H1 (cell line): Measurements from ENCODE around the gene BPIFA2. TPM values are rescaled to one million over a fixed set of nuclear protein-coding genes. Genes with fewer than 3 reads are reported as not detected.

Source experiments
- CBX5 ChIP-seq: fragments of 300-800, 300-1000 bp; sonication (generic); IDR thresholded peaks from 2 replicates; pipeline ENCODE4 v1.7.1; 2016; ENCODE audit warnings: antibody characterized with exemption, low read length, low read depth
- EGR1 ChIP-seq: IDR thresholded peaks from 2 replicates; pipeline ENCODE4 v1.6.1; 2011; ENCODE audit warnings: low read depth, low read length, borderline replicate concordance
- KDM5A ChIP-seq: fragments of 200-600 bp; IDR thresholded peaks from 2 replicates; pipeline ENCODE4 v1.7.1; 2012; ENCODE audit warnings: mild to moderate bottlenecking, low read length, inconsistent platforms, mixed read lengths
- MAFK ChIP-seq: IDR thresholded peaks from 2 replicates; pipeline ENCODE4 v1.6.1; 2012; ENCODE audit warnings: low read depth, mild to moderate bottlenecking, improper control_type of control experiment, low read length
- NANOG ChIP-seq: IDR thresholded peaks from 2 replicates; pipeline ENCODE4 v1.6.1; 2011; ENCODE audit warnings: low read length, low read depth, mild to moderate bottlenecking, inconsistent platforms; ENCODE audit not compliant: insufficient read depth, poor library complexity, severe bottlenecking
- RFX5 ChIP-seq: IDR thresholded peaks from 2 replicates; pipeline ENCODE4 v1.6.1; 2011; ENCODE audit warnings: low read depth, low read length, improper control_type of control experiment, borderline replicate concordance
- RNF2 ChIP-seq: fragments of 200-900, 300-1000 bp; sonication (generic); IDR thresholded peaks from 2 replicates; pipeline ENCODE4 v1.7.1; 2016; ENCODE audit warnings: borderline replicate concordance, low read depth, mild to moderate bottlenecking, antibody characterized with exemption, low read length; ENCODE audit not compliant: poor library complexity, severe bottlenecking; ENCODE audit errors: missing control alignments
- RXRA ChIP-seq: IDR thresholded peaks from 2 replicates; pipeline ENCODE4 v1.6.1; 2011; ENCODE audit warnings: low read depth, mild to moderate bottlenecking, low read length, moderate library complexity; ENCODE audit not compliant: insufficient read depth
- SAP30 ChIP-seq: fragments of 300-600 bp; sonication (generic); IDR thresholded peaks from 2 replicates; pipeline ENCODE4 v1.7.1; 2012; ENCODE audit warnings: low read length, moderate library complexity, mild to moderate bottlenecking, inconsistent platforms; ENCODE audit not compliant: insufficient read depth, insufficient replicate concordance
- polyA plus RNA-seq, 7 experiments: library from polyadenylated mRNA; depleted of rRNA in 3 of 7; stranded (reverse) in 5 of 7; unstranded in 2 of 7; fragments of >200 nt in 5 of 7; fragments of 200-250 nt in 2 of 7; gene quantifications; 1 replicate in 5 of 7; 2 replicates in 1 of 7; 4 replicates in 1 of 7; pipeline versions ENCODE4 v1.2.1 to v1.2.3, GENCODE V29; 2011 to 2013; ENCODE audit warnings: missing spikeins in 2 of 7, mixed read lengths in 2 of 7
- total RNA-seq: library from RNA; stranded (reverse); fragmentation: NEBNext Ultra II Directional; extraction: Animal tissue kit (Norgen Biotek cat#: 25700); gene quantifications from 2 replicates; pipeline ENCODE4 v1.2.1, GENCODE V29; 2021
- TF ChIP-seq, protein P1 (sequence below): fragments of 300-600 bp; sonication (generic); IDR thresholded peaks from 2 replicates; pipeline ENCODE4 v1.7.1; 2012; ENCODE audit warnings: low read length, moderate library complexity, mild to moderate bottlenecking, inconsistent platforms; ENCODE audit not compliant: insufficient replicate concordance

The BPIFA2 gene
- total and polyA plus RNA-seq, 2 of the 8 experiments (the other 6 are each of a cell fraction or from before 2014, with no cell fraction given): not detected

DNA sequence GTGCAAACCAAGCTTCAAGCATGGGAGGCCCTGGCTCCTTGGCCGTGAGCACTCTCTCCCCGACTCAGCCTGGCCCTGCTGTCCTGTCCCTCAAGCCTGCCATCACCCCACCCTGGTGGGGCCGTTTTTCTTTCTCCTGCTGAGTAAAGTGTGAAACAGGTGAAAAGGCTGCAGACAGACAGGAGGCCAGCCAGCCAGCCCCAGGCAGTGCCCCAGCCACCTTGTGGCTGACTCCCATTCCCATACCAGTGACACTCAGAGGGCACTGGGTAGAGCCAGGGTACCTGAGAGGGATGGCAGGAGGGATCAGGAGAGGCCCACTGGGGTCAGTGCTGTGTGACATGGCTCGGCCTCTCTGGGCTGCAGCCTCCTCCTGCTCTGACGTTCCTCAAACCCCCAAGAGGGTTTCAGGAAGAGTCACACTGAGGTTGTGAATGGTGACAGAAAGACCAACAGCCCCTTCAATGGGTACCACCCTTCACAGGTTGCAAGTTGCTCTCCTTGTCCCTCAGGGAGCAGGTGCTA lies 35.9 kb upstream of the BPIFA2 start (continued):
- TF ChIP-seq, protein P1, sequence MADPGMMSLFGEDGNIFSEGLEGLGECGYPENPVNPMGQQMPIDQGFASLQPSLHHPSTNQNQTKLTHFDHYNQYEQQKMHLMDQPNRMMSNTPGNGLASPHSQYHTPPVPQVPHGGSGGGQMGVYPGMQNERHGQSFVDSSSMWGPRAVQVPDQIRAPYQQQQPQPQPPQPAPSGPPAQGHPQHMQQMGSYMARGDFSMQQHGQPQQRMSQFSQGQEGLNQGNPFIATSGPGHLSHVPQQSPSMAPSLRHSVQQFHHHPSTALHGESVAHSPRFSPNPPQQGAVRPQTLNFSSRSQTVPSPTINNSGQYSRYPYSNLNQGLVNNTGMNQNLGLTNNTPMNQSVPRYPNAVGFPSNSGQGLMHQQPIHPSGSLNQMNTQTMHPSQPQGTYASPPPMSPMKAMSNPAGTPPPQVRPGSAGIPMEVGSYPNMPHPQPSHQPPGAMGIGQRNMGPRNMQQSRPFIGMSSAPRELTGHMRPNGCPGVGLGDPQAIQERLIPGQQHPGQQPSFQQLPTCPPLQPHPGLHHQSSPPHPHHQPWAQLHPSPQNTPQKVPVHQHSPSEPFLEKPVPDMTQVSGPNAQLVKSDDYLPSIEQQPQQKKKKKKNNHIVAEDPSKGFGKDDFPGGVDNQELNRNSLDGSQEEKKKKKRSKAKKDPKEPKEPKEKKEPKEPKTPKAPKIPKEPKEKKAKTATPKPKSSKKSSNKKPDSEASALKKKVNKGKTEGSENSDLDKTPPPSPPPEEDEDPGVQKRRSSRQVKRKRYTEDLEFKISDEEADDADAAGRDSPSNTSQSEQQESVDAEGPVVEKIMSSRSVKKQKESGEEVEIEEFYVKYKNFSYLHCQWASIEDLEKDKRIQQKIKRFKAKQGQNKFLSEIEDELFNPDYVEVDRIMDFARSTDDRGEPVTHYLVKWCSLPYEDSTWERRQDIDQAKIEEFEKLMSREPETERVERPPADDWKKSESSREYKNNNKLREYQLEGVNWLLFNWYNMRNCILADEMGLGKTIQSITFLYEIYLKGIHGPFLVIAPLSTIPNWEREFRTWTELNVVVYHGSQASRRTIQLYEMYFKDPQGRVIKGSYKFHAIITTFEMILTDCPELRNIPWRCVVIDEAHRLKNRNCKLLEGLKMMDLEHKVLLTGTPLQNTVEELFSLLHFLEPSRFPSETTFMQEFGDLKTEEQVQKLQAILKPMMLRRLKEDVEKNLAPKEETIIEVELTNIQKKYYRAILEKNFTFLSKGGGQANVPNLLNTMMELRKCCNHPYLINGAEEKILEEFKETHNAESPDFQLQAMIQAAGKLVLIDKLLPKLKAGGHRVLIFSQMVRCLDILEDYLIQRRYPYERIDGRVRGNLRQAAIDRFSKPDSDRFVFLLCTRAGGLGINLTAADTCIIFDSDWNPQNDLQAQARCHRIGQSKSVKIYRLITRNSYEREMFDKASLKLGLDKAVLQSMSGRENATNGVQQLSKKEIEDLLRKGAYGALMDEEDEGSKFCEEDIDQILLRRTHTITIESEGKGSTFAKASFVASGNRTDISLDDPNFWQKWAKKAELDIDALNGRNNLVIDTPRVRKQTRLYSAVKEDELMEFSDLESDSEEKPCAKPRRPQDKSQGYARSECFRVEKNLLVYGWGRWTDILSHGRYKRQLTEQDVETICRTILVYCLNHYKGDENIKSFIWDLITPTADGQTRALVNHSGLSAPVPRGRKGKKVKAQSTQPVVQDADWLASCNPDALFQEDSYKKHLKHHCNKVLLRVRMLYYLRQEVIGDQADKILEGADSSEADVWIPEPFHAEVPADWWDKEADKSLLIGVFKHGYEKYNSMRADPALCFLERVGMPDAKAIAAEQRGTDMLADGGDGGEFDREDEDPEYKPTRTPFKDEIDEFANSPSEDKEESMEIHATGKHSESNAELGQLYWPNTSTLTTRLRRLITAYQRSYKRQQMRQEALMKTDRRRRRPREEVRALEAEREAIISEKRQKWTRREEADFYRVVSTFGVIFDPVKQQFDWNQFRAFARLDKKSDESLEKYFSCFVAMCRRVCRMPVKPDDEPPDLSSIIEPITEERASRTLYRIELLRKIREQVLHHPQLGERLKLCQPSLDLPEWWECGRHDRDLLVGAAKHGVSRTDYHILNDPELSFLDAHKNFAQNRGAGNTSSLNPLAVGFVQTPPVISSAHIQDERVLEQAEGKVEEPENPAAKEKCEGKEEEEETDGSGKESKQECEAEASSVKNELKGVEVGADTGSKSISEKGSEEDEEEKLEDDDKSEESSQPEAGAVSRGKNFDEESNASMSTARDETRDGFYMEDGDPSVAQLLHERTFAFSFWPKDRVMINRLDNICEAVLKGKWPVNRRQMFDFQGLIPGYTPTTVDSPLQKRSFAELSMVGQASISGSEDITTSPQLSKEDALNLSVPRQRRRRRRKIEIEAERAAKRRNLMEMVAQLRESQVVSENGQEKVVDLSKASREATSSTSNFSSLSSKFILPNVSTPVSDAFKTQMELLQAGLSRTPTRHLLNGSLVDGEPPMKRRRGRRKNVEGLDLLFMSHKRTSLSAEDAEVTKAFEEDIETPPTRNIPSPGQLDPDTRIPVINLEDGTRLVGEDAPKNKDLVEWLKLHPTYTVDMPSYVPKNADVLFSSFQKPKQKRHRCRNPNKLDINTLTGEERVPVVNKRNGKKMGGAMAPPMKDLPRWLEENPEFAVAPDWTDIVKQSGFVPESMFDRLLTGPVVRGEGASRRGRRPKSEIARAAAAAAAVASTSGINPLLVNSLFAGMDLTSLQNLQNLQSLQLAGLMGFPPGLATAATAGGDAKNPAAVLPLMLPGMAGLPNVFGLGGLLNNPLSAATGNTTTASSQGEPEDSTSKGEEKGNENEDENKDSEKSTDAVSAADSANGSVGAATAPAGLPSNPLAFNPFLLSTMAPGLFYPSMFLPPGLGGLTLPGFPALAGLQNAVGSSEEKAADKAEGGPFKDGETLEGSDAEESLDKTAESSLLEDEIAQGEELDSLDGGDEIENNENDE: no peak
- TF ChIP-seq KDM5A: no peak
- no peak for TF ChIP-seq MAFK
- no peak for TF ChIP-seq NANOG
- TF ChIP-seq SAP30: no peak
- TF ChIP-seq RNF2: no peak
- TF ChIP-seq RFX5: no peak
- TF ChIP-seq RXRA: no peak
- TF ChIP-seq CBX5: no peak
- TF ChIP-seq EGR1: no peak
